Mesodermal cell (in vitro differentiated cells): Measurements from ENCODE around the gene PTPRC.

ENCODE experiments used
- H3K27ac ChIP-seq: 2 replicates; pipeline ENCODE4 v1.7.0; 2013; ENCODE audit warnings: mild to moderate bottlenecking, low read depth, low read length, moderate library complexity; ENCODE audit not compliant: severe bottlenecking
- H3K36me3 ChIP-seq: 2 replicates; pipeline ENCODE4 v1.7.1; 2013; ENCODE audit warnings: mild to moderate bottlenecking, low read length, moderate library complexity; ENCODE audit not compliant: control insufficient read depth, insufficient read depth
- H3K4me1 ChIP-seq: one replicate; pipeline ENCODE4 v1.7.1; 2013; ENCODE audit warnings: mild to moderate bottlenecking, low read length; ENCODE audit not compliant: insufficient read depth, control insufficient read depth, poor library complexity, severe bottlenecking
- H3K4me3 ChIP-seq: 2 replicates; pipeline ENCODE4 v1.7.0; 2013; ENCODE audit warnings: low read length, control low read depth, mild to moderate bottlenecking; ENCODE audit not compliant: insufficient read depth, poor library complexity, severe bottlenecking; ENCODE audit errors: extremely low read depth
- H3K9me3 ChIP-seq: 2 replicates; pipeline ENCODE4 v1.7.1; 2013; ENCODE audit warnings: mild to moderate bottlenecking, low read length, moderate library complexity; ENCODE audit not compliant: control insufficient read depth
- WGBS, 2 experiments: methylation state at CpG; one replicate each; pipeline ENCODE4 v1.1.5; 2013; ENCODE audit warnings: missing lambda C conversion rate in 2 of 2; ENCODE audit not compliant: insufficient coverage in 2 of 2; 5-methylcytosine and 5-hydroxymethylcytosine counted together

Gene PTPRC

GRCh38 chr1:198725090-198725489, 86.2 kb downstream of the PTPRC start:
- H3K36me3 ChIP-seq, result no peaks in the 10 kb centered on the region

GRCh38 chr1:198726455-198726854, 87.6 kb downstream of the PTPRC start:
- Histone ChIP-seq H3K27ac (no peak overlapping the region), H3K4me1 (no peaks in the 10 kb centered on the region), H3K36me3 (no peaks in the 10 kb centered on the region), H3K9me3 (no peaks in the 10 kb centered on the region), H3K4me3 (no peak overlapping the region)

More at GRCh38 chr1:198725090-198725489, 86.2 kb downstream of the PTPRC start:
- no peaks in the 10 kb centered on the region for H3K9me3 ChIP-seq
- no peak overlapping the region for H3K4me3 ChIP-seq
- H3K27ac ChIP-seq, result no peak overlapping the region
- H3K4me1 ChIP-seq, result no peaks in the 10 kb centered on the region

GRCh38 chr1:198729195-198729863, 90.5 kb downstream of the PTPRC start:
- 88 to 100% methylated on average over 2 of the region's 5 CpGs for WGBS, 2 experiments
- Histone ChIP-seq H3K9me3 (no peaks in the 10 kb centered on the region), H3K36me3 (no peaks in the 10 kb centered on the region), H3K27ac (no peak overlapping the region), H3K4me3 (no peak overlapping the region), H3K4me1 (no peaks in the 10 kb centered on the region)

GRCh38 chr1:198730952-198731351, 92.1 kb downstream of the PTPRC start:
- H3K36me3 ChIP-seq, result no peaks in the 10 kb centered on the region
- 94% methylated on average over 2 of the region's 2 CpGs; no CpG with 5 or more reads in 1 of the 2 experiments for WGBS, 2 experiments
- H3K4me1 ChIP-seq, result no peaks in the 10 kb centered on the region
- H3K9me3 ChIP-seq, result no peaks in the 10 kb centered on the region
- H3K4me3 ChIP-seq, result no peak overlapping the region
- no peak overlapping the region for H3K27ac ChIP-seq

- WGBS, 2 experiments, result 83 to 100% methylated on average over 1 of the region's 2 CpGs
- Histone ChIP-seq H3K4me1 (no peaks in the 10 kb centered on the region), H3K27ac (no peak overlapping the region), H3K4me3 (no peak overlapping the region), H3K36me3 (no peaks in the 10 kb centered on the region), H3K9me3 (no peaks in the 10 kb centered on the region)
Observed at GRCh38 chr1:198734323-198735008, 95.6 kb downstream of the PTPRC start.

- no peak overlapping the region for H3K27ac ChIP-seq
- no peaks in the 10 kb centered on the region for H3K9me3 ChIP-seq
- 20 to 43% methylated on average over 1 of the region's 3 CpGs for WGBS, 2 experiments
- H3K4me3 ChIP-seq, result no peak overlapping the region
- H3K4me1 ChIP-seq, result no peaks in the 10 kb centered on the region
- no peaks in the 10 kb centered on the region for H3K36me3 ChIP-seq
Observed at GRCh38 chr1:198741744-198742143, 102.9 kb downstream of the PTPRC start.

- WGBS, 2 experiments, result 85 to 100% methylated on average over 2 of the region's 2 CpGs
- Histone ChIP-seq H3K9me3 (no peaks in the 10 kb centered on the region), H3K36me3 (no peaks in the 10 kb centered on the region), H3K4me3 (no peak overlapping the region), H3K4me1 (no peaks in the 10 kb centered on the region), H3K27ac (no peak overlapping the region)
Observed at GRCh38 chr1:198747127-198747526, 108.3 kb downstream of the PTPRC start.

GRCh38 chr1:198749279-198749678, 110.4 kb downstream of the PTPRC start:
- H3K9me3 ChIP-seq, result no peaks in the 10 kb centered on the region
- WGBS, 2 experiments, result no CpG with 5 or more reads among the region's 1 CpG
- no peaks in the 10 kb centered on the region for H3K36me3 ChIP-seq
- H3K4me3 ChIP-seq, result no peak overlapping the region
- H3K27ac ChIP-seq, result no peak overlapping the region
- no peaks in the 10 kb centered on the region for H3K4me1 ChIP-seq

- Histone ChIP-seq H3K27ac (no peak overlapping the region), H3K9me3 (no peaks in the 10 kb centered on the region), H3K4me1 (no peaks in the 10 kb centered on the region), H3K4me3 (no peak overlapping the region), H3K36me3 (no peaks in the 10 kb centered on the region)
- 78% methylated on average over 1 of the region's 3 CpGs; no CpG with 5 or more reads in 1 of the 2 experiments for WGBS, 2 experiments
Observed at GRCh38 chr1:198750081-198750480, 111.2 kb downstream of the PTPRC start.

- Histone ChIP-seq H3K4me1 (no peaks in the 10 kb centered on the region), H3K36me3 (no peaks in the 10 kb centered on the region), H3K9me3 (no peaks in the 10 kb centered on the region), H3K27ac (no peak overlapping the region), H3K4me3 (no peak overlapping the region)
- WGBS, 2 experiments, result 80% methylated on average over 1 of the region's 3 CpGs; no CpG with 5 or more reads in 1 of the 2 experiments
Observed at GRCh38 chr1:198751741-198752140, 112.9 kb downstream of the PTPRC start.

- Histone ChIP-seq H3K4me1 (no peaks in the 10 kb centered on the region), H3K4me3 (no peak overlapping the region), H3K36me3 (no peaks in the 10 kb centered on the region), H3K9me3 (no peaks in the 10 kb centered on the region), H3K27ac (no peak overlapping the region)
- no CpG with 5 or more reads among the region's 1 CpG for WGBS, 2 experiments
Observed at GRCh38 chr1:198754670-198755069, 115.8 kb downstream of the PTPRC start.
